Measurements from ENCODE around the gene TGFB1I1.
"Not testable (repeated sequence)": the region's sequence is repeated elsewhere in the genome, so short reads cannot be mapped to it uniquely, and the experiment has no call there.

The TGFB1I1 gene

GRCh38 chr16:31439519-31439918 lies 32.4 kb upstream of the TGFB1I1 start:
- H3K9me2 ChIP-seq (replicated peaks; ENCODE audit: control insufficient read depth, low read length), result no peaks in the 10 kb centered on the region
- peaks cover 28% of the 10 kb centered on the region for H3K4me1 ChIP-seq (ENCODE audit: control insufficient read depth, low read length)

GRCh38 chr16:31440516-31441184 lies 31.3 kb upstream of the TGFB1I1 start:
- no peak for TF ChIP-seq CTCF (IDR thresholded peaks at IDR 0.05; ENCODE audit: low read depth, low read length, poor library complexity, severe bottlenecking)
- TF ChIP-seq EZH2phosphoT487 (IDR thresholded peaks at IDR 0.05; ENCODE audit: borderline replicate concordance, low read length), result no peak
- Histone ChIP-seq H3K27ac (ENCODE audit: low read depth, low read length) (no peak overlapping the region), H3K79me2 (ENCODE audit: control insufficient read depth, low read length) (no peaks in the 10 kb centered on the region), H3K4me2 (ENCODE audit: low read length) (no peak overlapping the region), H3K4me1 (ENCODE audit: control insufficient read depth, low read length) (peaks cover 28% of the 10 kb centered on the region), H3K27me3 (ENCODE audit: control insufficient read depth, low read length) (no peaks in the 10 kb centered on the region), H3K4me3 (ENCODE audit: low read length) (no peak overlapping the region), H3F3A (ENCODE audit: control insufficient read depth, insufficient read depth) (0 out of 2 replicates have a peak, but pooled peaks cover 2% of the 10 kb centered on the region), H3K9me3 (ENCODE audit: control insufficient read depth, insufficient read depth, low read length) (no peaks in the 10 kb centered on the region), H3K9me2 (replicated peaks; ENCODE audit: control insufficient read depth, low read length) (no peaks in the 10 kb centered on the region), H3K36me3 (ENCODE audit: control insufficient read depth, low read length) (no peaks in the 10 kb centered on the region), H4K20me1 (ENCODE audit: control insufficient read depth, insufficient read depth, low read depth, low read length) (no peaks in the 10 kb centered on the region)

More at GRCh38 chr16:31439519-31439918, 32.4 kb upstream of the TGFB1I1 start:
- Histone ChIP-seq H3K79me2 (ENCODE audit: control insufficient read depth, low read length) (no peaks in the 10 kb centered on the region), H3F3A (ENCODE audit: control insufficient read depth, insufficient read depth) (0 out of 2 replicates have a peak, but pooled peaks cover 2% of the 10 kb centered on the region), H3K9me3 (ENCODE audit: control insufficient read depth, insufficient read depth, low read length) (no peaks in the 10 kb centered on the region), H3K27ac (ENCODE audit: low read depth, low read length) (no peak overlapping the region), H4K20me1 (ENCODE audit: control insufficient read depth, insufficient read depth, low read depth, low read length) (no peaks in the 10 kb centered on the region), H3K36me3 (ENCODE audit: control insufficient read depth, low read length) (no peaks in the 10 kb centered on the region), H3K4me2 (ENCODE audit: low read length) (peak overlapping the region; percentile 72), H3K4me3 (ENCODE audit: low read length) (peak overlapping the region; percentile 55), H3K27me3 (ENCODE audit: control insufficient read depth, low read length) (no peaks in the 10 kb centered on the region)
- no peak for TF ChIP-seq CTCF (IDR thresholded peaks at IDR 0.05; ENCODE audit: low read depth, low read length, poor library complexity, severe bottlenecking)
- no peak for TF ChIP-seq EZH2phosphoT487 (IDR thresholded peaks at IDR 0.05; ENCODE audit: borderline replicate concordance, low read length)

- no peaks in the 10 kb centered on the region for H3K36me3 ChIP-seq (ENCODE audit: control insufficient read depth, low read length)
- peaks cover 28% of the 10 kb centered on the region for H3K4me1 ChIP-seq (ENCODE audit: control insufficient read depth, low read length)
- no peaks in the 10 kb centered on the region for H3K9me3 ChIP-seq (ENCODE audit: control insufficient read depth, insufficient read depth, low read length)
- H3K4me3 ChIP-seq (ENCODE audit: low read length), result no peak overlapping the region
- no peak overlapping the region for H3K27ac ChIP-seq (ENCODE audit: low read depth, low read length)
- no peak overlapping the region for H3K4me2 ChIP-seq (ENCODE audit: low read length)
- TF ChIP-seq EZH2phosphoT487 (IDR thresholded peaks at IDR 0.05; ENCODE audit: borderline replicate concordance, low read length) (no peak), CTCF (IDR thresholded peaks at IDR 0.05; ENCODE audit: low read depth, low read length, poor library complexity, severe bottlenecking) (no peak)
- H3K79me2 ChIP-seq (ENCODE audit: control insufficient read depth, low read length), result no peaks in the 10 kb centered on the region
- H3K27me3 ChIP-seq (ENCODE audit: control insufficient read depth, low read length), result no peaks in the 10 kb centered on the region
- no peaks in the 10 kb centered on the region for H4K20me1 ChIP-seq (ENCODE audit: control insufficient read depth, insufficient read depth, low read depth, low read length)
- H3K9me2 ChIP-seq (replicated peaks; ENCODE audit: control insufficient read depth, low read length), result no peaks in the 10 kb centered on the region
- 0 out of 2 replicates have a peak, but pooled peaks cover 2% of the 10 kb centered on the region for H3F3A ChIP-seq (ENCODE audit: control insufficient read depth, insufficient read depth)
Measured at GRCh38 chr16:31441956-31442355, 30.0 kb upstream of the TGFB1I1 start.

- H3K4me3 ChIP-seq (ENCODE audit: low read length); H3K9me2 ChIP-seq (replicated peaks; ENCODE audit: control insufficient read depth, low read length); H3K4me2 ChIP-seq (ENCODE audit: low read length); H3K79me2 ChIP-seq (ENCODE audit: control insufficient read depth, low read length); H3K4me1 ChIP-seq (ENCODE audit: control insufficient read depth, low read length); H4K20me1 ChIP-seq (ENCODE audit: control insufficient read depth, insufficient read depth, low read depth, low read length); H3K9me3 ChIP-seq (ENCODE audit: control insufficient read depth, insufficient read depth, low read length); H3K27me3 ChIP-seq (ENCODE audit: control insufficient read depth, low read length); H3K27ac ChIP-seq (ENCODE audit: low read depth, low read length); H3K36me3 ChIP-seq (ENCODE audit: control insufficient read depth, low read length); H3F3A ChIP-seq (ENCODE audit: control insufficient read depth, insufficient read depth): not testable (repeated sequence)
Measured at GRCh38 chr16:31445931-31446330, 26.0 kb upstream of the TGFB1I1 start.
